HG02943 (cell line): Measurements from ENCODE around the gene CD40.

Experiments
- ATAC-seq: cut with Tn5 transposase; IDR thresholded peaks from one replicate; pipeline ENCODE4 v1.9.1; 2021; ENCODE audit warnings: mild to moderate bottlenecking, low read depth, moderate library complexity; ENCODE audit not compliant: unreplicated experiment

The CD40 gene

GRCh38 chr20:46117704-46118467 is at the start of gene CD40:
Gene CD40, plus strand, starts transcription at chr20:46118314. Its CDS starts 30 bp downstream, at chr20:46118344.
- peak; percentile 60 for ATAC-seq

- no peak for ATAC-seq
Measured at GRCh38 chr20:46070215-46070900, 47.8 kb upstream of the CD40 start.

- ATAC-seq, result no peak
Measured at GRCh38 chr20:46071573-46071972, 46.5 kb upstream of the CD40 start.

- ATAC-seq, result no peak
Measured at GRCh38 chr20:46073024-46073423, 45.1 kb upstream of the CD40 start.

- ATAC-seq, result no peak
Measured at GRCh38 chr20:46073443-46073842, 44.7 kb upstream of the CD40 start.

- no peak for ATAC-seq
Measured at GRCh38 chr20:46074006-46074405, 44.1 kb upstream of the CD40 start.

- ATAC-seq, result no peak
Measured at GRCh38 chr20:46076806-46077205, 41.3 kb upstream of the CD40 start.

GRCh38 chr20:46077642-46078305 is 40.3 kb upstream of the CD40 start:
- no peak for ATAC-seq

GRCh38 chr20:46078954-46079353 is 39.2 kb upstream of the CD40 start:
- no peak for ATAC-seq

- ATAC-seq, result no peak
Measured at GRCh38 chr20:46081074-46081473, 37.0 kb upstream of the CD40 start.

GRCh38 chr20:46083101-46083500 is 35.0 kb upstream of the CD40 start:
- no peak for ATAC-seq

- ATAC-seq, result no peak
Measured at GRCh38 chr20:46083531-46084061, 34.5 kb upstream of the CD40 start.

GRCh38 chr20:46084805-46085178 is 33.3 kb upstream of the CD40 start:
- ATAC-seq, result no peak

GRCh38 chr20:46085179-46085851 is 32.8 kb upstream of the CD40 start:
- no peak for ATAC-seq

- no peak for ATAC-seq
Measured at GRCh38 chr20:46087161-46087560, 31.0 kb upstream of the CD40 start.

GRCh38 chr20:46088409-46089166 is 29.5 kb upstream of the CD40 start:
- no peak for ATAC-seq

GRCh38 chr20:46089167-46089416 is 29.0 kb upstream of the CD40 start:
- peak; percentile 33 for ATAC-seq

GRCh38 chr20:46089417-46090388 is 28.4 kb upstream of the CD40 start, which contains the start of gene NCOA5:
Gene NCOA5, minus strand, starts transcription at chr20:46089962. Its CDS starts 10,538 bp downstream, at chr20:46079424.
- ATAC-seq, result peak; percentile 68
